Cardiac fibroblast (primary cell): ENCODE data around the gene DDX39A.
"Not testable (repeated sequence)": the region's sequence is repeated elsewhere in the genome, so short reads cannot be mapped to it uniquely, and the experiment has no call there.

Source experiments
- DNase-seq, 2 donors: peaks; one replicate each; pipeline versions ENCODE4 v3.0.0 to v3.0.0-alpha.2; 2010; ENCODE audit warnings: low read depth in 2 of 2
- H3K4me3 ChIP-seq, 2 donors: replicated peaks in 1 of 2; 1 replicate in 1 of 2; 2 replicates in 1 of 2; pipeline ENCODE4 v1.5.1; 2011; ENCODE audit warnings: low read depth in 2 of 2, low read length in 2 of 2, mild to moderate bottlenecking in 2 of 2, moderate library complexity in 1 of 2
- CTCF ChIP-seq: IDR thresholded peaks from one replicate; pipeline ENCODE4 v1.5.1; 2011; ENCODE audit warnings: low read depth, mild to moderate bottlenecking, low read length, inconsistent platforms

DDX39A gene

GRCh38 chr19:14366529-14366928, 52.6 kb downstream of the DDX39A start:
- no peak for TF ChIP-seq CTCF
- peak; percentile 64 to 86 for DNase-seq

GRCh38 chr19:14364098-14364443, 55.1 kb downstream of the DDX39A start:
- peak overlapping the region in 1 of 2 donors; percentile 26 for H3K4me3 ChIP-seq
- not testable (repeated sequence) for DNase-seq

More at GRCh38 chr19:14366529-14366928, 52.6 kb downstream of the DDX39A start:
- no peak overlapping the region for H3K4me3 ChIP-seq

DNA sequence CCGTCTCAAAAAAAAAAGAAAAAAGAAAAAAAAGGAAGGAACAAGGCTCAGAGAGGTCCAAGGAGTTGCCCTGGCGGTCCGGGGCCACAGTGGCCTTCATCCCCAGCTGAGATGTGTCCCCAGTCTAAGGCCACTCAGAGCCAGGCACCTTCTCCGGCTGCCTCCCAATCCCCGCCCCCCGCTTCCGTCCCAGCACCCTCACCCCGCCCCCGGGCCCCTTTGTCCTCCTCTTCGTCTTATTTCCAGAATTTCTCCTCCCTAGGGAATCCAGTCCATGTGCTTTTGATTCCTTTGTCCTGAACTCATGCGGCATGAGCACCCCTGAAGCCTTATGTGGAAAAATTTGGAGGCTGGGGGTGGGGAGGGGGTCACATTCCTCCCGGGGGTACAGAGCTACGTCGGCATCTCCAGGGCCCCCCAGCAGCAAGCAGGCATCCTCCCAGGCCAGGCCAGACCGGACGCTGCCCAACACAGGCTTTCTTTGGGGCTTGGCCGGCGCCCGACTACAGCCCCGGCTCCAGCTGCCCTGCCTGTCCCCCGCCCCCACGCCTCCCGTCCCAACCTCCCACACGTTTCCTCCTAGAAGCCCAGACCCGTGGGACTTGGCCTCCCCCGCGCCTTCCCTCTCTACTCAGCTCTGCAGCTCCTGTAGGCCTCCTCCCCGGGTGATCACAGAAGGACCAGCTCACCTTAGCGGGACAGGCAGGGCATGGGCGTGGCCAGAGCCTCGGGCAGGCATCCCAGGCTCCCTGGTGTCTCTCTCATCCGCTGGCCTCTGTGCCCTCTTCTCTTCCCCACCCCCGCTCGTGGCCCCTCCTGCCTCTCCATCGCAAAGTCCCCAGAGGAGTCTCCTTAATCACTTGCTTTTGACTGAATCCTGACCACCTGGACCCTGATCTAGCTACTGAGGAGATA, 55.7 kb downstream of the DDX39A start:
- H3K4me3 ChIP-seq, result peak overlapping the region in 1 of 2 donors; percentile 26
- peak; percentile 85 to 93 for DNase-seq
- TF ChIP-seq CTCF, result no peak

- peak; percentile 50 to 65 for DNase-seq
- TF ChIP-seq CTCF, result no peak
- no peak overlapping the region for H3K4me3 ChIP-seq
Measured at GRCh38 chr19:14361824-14362223, 57.3 kb downstream of the DDX39A start.
